Choroid plexus epithelial cell (primary cell): ENCODE results near the gene RUBCN.

Experiments used
- DNase-seq: peaks from one replicate; pipeline ENCODE4 v3.0.0-alpha.2; 2010; ENCODE audit warnings: low read depth
- H3K4me3 ChIP-seq: 2 replicates; pipeline ENCODE4 v1.5.1; 2011; ENCODE audit warnings: low read depth, mild to moderate bottlenecking, control low read depth, low read length, moderate library complexity
- TF ChIP-seq, protein P1 (sequence below): conservative IDR thresholded peaks from 2 replicates; pipeline ENCODE4 v1.5.1; 2011; ENCODE audit warnings: low read depth, mild to moderate bottlenecking, control low read depth, inconsistent platforms, low read length, moderate library complexity

RUBCN gene

DNA sequence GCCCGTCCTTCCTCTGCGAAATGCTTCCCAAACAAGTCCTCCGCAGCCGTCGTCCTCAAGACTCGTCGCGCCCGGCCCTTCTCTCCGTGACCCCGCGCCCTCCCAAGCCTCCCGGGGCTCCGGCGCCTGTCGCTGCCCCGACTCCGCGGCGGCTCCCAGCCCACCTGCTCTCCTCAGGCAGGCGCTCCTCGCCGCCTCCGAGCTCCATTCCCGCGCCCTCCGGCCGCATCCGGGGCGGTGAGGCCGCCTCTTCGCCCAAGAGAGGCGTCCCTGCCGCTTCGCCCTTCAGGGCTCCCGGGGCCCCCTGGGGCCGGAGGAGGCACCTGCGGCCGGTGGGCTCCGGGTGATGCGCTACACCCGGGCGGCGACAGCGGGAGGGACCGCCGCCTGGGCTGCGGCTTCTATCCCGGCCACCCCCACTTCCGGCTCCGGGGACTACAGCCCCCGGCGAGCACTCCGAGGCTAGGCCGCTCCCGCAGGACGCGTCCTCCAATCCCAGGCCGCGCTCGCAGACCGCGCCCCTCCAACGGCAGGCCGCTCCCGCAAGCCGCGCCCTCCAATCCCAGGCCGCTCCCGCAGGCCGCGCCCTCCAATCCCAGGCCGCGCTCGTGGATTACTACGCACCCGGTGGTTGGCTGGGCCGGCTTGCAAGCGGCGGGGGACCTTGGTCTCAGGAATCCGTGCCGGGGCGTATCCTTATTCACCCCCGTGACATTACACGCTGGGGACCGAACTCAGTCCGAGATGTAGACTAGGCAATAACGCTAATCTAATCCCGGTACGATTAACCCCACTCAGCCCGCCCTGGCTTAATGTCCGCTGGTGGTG, at the start of gene RUBCN:
Gene RUBCN, minus strand, starts transcription at position 414 of the 828 bp plus-strand sequence. Its CDS starts 185 bp downstream, at position 229.
- H3K4me3 ChIP-seq = peak within 1 kb of the TSS; percentile 92
- TF ChIP-seq, protein P1, sequence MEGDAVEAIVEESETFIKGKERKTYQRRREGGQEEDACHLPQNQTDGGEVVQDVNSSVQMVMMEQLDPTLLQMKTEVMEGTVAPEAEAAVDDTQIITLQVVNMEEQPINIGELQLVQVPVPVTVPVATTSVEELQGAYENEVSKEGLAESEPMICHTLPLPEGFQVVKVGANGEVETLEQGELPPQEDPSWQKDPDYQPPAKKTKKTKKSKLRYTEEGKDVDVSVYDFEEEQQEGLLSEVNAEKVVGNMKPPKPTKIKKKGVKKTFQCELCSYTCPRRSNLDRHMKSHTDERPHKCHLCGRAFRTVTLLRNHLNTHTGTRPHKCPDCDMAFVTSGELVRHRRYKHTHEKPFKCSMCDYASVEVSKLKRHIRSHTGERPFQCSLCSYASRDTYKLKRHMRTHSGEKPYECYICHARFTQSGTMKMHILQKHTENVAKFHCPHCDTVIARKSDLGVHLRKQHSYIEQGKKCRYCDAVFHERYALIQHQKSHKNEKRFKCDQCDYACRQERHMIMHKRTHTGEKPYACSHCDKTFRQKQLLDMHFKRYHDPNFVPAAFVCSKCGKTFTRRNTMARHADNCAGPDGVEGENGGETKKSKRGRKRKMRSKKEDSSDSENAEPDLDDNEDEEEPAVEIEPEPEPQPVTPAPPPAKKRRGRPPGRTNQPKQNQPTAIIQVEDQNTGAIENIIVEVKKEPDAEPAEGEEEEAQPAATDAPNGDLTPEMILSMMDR = no peak
- DNase-seq = peak; percentile 96

DNA sequence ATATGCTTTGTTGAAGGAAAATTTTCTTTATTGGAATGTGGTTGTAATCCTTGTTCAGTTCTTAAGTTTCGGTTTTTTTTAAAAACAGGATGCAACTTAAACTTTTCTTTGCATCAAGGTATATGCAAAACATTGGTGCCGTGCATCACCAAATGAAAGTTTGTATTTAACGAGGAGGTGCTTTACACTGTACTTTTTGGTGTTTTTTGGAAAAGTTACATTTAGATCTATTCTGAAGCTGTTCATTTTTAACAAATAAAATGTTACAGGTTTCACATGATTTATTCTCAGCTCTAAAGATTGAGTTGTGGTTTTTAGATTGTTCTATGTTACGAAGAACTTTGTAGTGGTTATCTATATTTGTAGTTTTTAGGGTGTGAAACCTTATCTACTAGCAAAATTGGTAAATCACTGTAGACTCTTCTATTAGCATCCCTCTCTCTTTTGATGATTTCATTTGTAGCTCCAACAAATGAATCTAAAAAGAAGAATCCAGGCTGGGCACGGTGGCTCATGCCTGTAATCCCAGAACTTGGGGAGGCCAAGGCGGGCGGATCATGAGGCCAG, 47.4 kb upstream of the RUBCN start:
- no peak overlapping the region for H3K4me3 ChIP-seq
- TF ChIP-seq, protein P1 = no peak
- DNase-seq = no peak

DNA sequence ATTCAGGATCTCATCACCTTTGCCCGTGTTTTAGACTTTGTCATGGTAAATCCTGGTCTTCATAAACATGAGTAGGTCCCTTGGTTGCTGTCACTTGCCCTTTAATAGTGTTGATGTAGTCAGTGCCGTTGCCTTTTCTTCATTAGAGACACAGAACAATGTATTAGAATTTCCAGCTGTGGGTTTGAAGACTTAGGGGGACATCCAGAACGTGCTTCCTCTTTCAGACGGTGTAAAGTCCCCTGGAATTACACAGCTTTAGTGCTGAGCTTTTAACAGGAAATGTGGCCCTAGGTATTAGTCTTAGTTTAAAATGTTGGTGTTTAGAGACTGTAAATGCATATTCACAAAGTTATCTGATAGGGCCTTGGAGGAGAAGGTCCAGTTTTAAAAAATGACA, 45.5 kb upstream of the RUBCN start:
- no peak for DNase-seq
- TF ChIP-seq, protein P1 = no peak
- H3K4me3 ChIP-seq = no peak overlapping the region

DNA sequence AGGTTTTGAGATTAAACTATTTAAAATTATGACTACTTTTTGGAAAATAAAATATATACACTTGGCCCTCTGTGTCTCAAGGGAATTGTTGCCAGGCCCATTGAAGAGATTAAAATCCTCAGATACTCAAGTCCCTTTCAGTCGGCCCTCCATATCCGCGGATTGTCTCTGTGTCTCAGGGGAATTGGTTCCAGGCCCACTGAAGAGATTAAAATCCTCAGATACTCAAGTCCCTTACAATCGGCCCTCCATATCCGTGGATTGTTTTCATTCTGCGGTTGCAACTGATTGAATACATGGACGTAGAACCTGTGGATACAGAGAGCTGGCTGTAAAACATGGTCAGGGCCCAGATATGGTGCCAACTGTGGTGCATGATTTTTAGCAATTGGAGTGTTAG, 38.6 kb upstream of the RUBCN start:
- H3K4me3 ChIP-seq = no peak overlapping the region
- TF ChIP-seq, protein P1 = no peak
- DNase-seq = no peak

DNA sequence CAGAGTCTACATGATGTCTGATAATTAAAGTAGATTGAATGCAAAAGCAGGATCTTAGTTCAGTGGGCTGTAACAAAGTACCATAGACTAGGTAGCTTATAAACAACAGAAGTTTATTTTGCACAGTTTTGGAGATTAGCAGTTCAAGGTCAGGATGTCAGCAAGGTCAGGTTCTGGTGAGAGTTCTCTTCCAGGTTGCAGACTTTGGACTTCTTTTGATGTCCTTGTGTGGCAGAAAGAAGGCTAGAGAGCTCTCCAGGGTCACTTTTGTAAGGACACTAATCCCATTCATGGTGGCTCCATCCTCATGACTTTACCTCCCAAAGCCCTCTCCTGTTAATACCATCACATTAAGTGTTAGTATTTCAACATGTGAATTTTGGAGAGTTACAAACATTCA, 25.1 kb upstream of the RUBCN start:
- no peak overlapping the region for H3K4me3 ChIP-seq
- DNase-seq = no peak
- TF ChIP-seq, protein P1 = no peak

DNA sequence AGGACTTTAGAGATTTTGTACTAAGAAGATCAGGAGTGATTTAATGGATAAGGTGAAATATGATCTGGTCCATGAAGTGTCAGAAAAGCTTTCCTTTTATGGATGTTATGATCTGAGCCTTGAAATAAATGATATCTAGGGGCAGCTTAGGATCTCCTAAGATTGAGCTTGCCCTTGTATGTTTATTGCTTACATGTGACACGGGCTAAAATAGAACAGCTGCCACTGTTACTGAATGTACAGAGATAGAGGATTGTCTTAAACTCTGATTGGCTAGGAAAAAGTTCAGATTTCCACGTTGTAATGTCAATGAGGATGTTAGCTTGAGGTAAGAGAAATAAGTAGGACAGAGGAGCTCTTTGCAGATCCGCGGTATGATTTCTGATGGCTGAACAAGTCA, 21.8 kb upstream of the RUBCN start:
- TF ChIP-seq, protein P1 = no peak

More for the DNA sequence above, 21.8 kb upstream of the RUBCN start:
- H3K4me3 ChIP-seq = no peak overlapping the region
- no peak for DNase-seq
